Measurements from ENCODE around the gene EIF3K. TPM values are rescaled to one million over a fixed set of nuclear protein-coding genes. Genes with fewer than 3 reads are reported as not detected.
"Not testable (repeated sequence)": the region's sequence is repeated elsewhere in the genome, so short reads cannot be mapped to it uniquely, and the experiment has no call there.

EIF3K gene
- total RNA-seq, 1 donor from 2014 or later = 321 TPM

GRCh38 chr19:38631811-38632475, 13.0 kb downstream of the EIF3K start:
- H3K36me3 Mint-ChIP-seq (ENCODE audit: low read depth) = peaks cover 70% of the 10 kb centered on the region
- H3K27me3 Mint-ChIP-seq; DNase-seq; H3K9me3 Mint-ChIP-seq; H3K27ac Mint-ChIP-seq; intact Hi-C loops (cut with micrococcal nuclease); H3K4me3 Mint-ChIP-seq: not testable (repeated sequence)
- H3K4me1 Mint-ChIP-seq = peaks cover 18% of the 10 kb centered on the region

- H3K27me3 Mint-ChIP-seq = no peaks in the 10 kb centered on the region
- no peak overlapping the region for H3K4me3 Mint-ChIP-seq
- intact Hi-C loops (cut with micrococcal nuclease) = no loop called here
- H3K9me3 Mint-ChIP-seq = no peaks in the 10 kb centered on the region
- H3K27ac Mint-ChIP-seq = no peak overlapping the region
- peaks cover 70% of the 10 kb centered on the region for H3K36me3 Mint-ChIP-seq (ENCODE audit: low read depth)
- DNase-seq = no peak
- peaks cover 24% of the 10 kb centered on the region for H3K4me1 Mint-ChIP-seq
Measured at GRCh38 chr19:38632476-38633213, 13.7 kb downstream of the EIF3K start.

GRCh38 chr19:38634757-38635482, 15.9 kb downstream of the EIF3K start:
- Mint-ChIP-seq H3K4me3 (peak overlapping the region; percentile 55), H3K27me3 (no peaks in the 10 kb centered on the region), H3K27ac (peak overlapping the region; percentile 71), H3K9me3 (no peaks in the 10 kb centered on the region), H3K4me1 (peaks cover 26% of the 10 kb centered on the region), H3K36me3 (ENCODE audit: low read depth) (peaks cover 51% of the 10 kb centered on the region)
- intact Hi-C loops (cut with micrococcal nuclease) = loop anchor here (1.0 to 5.0 kb wide), 3 partner anchors 91 to 297 kb away; partner anchors contain the start of genes FAM98C, MRPS12 and SARS2
- DNase-seq = peak; percentile 94

GRCh38 chr19:38635483-38636399, 16.8 kb downstream of the EIF3K start:
- Mint-ChIP-seq H3K27me3 (no peaks in the 10 kb centered on the region), H3K4me1 (peaks cover 26% of the 10 kb centered on the region), H3K27ac (peak overlapping the region; percentile 64), H3K9me3 (no peaks in the 10 kb centered on the region), H3K4me3 (no peak overlapping the region), H3K36me3 (ENCODE audit: low read depth) (peaks cover 46% of the 10 kb centered on the region)
- intact Hi-C loops (cut with micrococcal nuclease) = loop anchor here (2.0 to 5.0 kb wide), 2 partner anchors 121 to 297 kb away; partner anchors contain the start of genes MRPS12 and SARS2
- DNase-seq = no peak

- intact Hi-C loops (cut with micrococcal nuclease) = loop anchor here (5.0 kb wide), 1 partner anchor 294 kb away; the partner anchor contains the start of genes MRPS12 and SARS2
- DNase-seq = no peak
- Mint-ChIP-seq H3K27me3 (no peaks in the 10 kb centered on the region), H3K4me3 (no peak overlapping the region), H3K27ac (no peak overlapping the region), H3K9me3 (no peaks in the 10 kb centered on the region), H3K4me1 (peaks cover 29% of the 10 kb centered on the region), H3K36me3 (ENCODE audit: low read depth) (peaks cover 23% of the 10 kb centered on the region)
Measured at GRCh38 chr19:38638461-38638860, 19.5 kb downstream of the EIF3K start.

GRCh38 chr19:38639679-38640078, 20.7 kb downstream of the EIF3K start:
- no peaks in the 10 kb centered on the region for H3K9me3 Mint-ChIP-seq
- H3K36me3 Mint-ChIP-seq (ENCODE audit: low read depth) = peaks cover 19% of the 10 kb centered on the region
- H3K4me3 Mint-ChIP-seq = no peak overlapping the region
- H3K4me1 Mint-ChIP-seq = peaks cover 26% of the 10 kb centered on the region
- no peaks in the 10 kb centered on the region for H3K27me3 Mint-ChIP-seq
- DNase-seq = no peak
- H3K27ac Mint-ChIP-seq = no peak overlapping the region
- intact Hi-C loops (cut with micrococcal nuclease) = loop anchor here (5.0 kb wide), 1 partner anchor 293 kb away; the partner anchor contains the start of genes MRPS12 and SARS2

GRCh38 chr19:38640368-38640767, 21.4 kb downstream of the EIF3K start:
- H3K9me3 Mint-ChIP-seq = no peaks in the 10 kb centered on the region
- no peaks in the 10 kb centered on the region for H3K27me3 Mint-ChIP-seq
- peaks cover 24% of the 10 kb centered on the region for H3K4me1 Mint-ChIP-seq
- H3K27ac Mint-ChIP-seq = no peak overlapping the region
- no peak for DNase-seq
- H3K36me3 Mint-ChIP-seq (ENCODE audit: low read depth) = peaks cover 15% of the 10 kb centered on the region
- intact Hi-C loops (cut with micrococcal nuclease) = no loop called here
- no peak overlapping the region for H3K4me3 Mint-ChIP-seq

- Mint-ChIP-seq H3K27me3 (no peaks in the 10 kb centered on the region), H3K4me3 (no peak overlapping the region), H3K36me3 (ENCODE audit: low read depth) (peaks cover 3% of the 10 kb centered on the region), H3K27ac (no peak overlapping the region), H3K9me3 (no peaks in the 10 kb centered on the region), H3K4me1 (peaks cover 10% of the 10 kb centered on the region)
- no peak for DNase-seq
- intact Hi-C loops (cut with micrococcal nuclease) = no loop called here
Measured at GRCh38 chr19:38642176-38642575, 23.2 kb downstream of the EIF3K start.

- no peak overlapping the region for H3K4me3 Mint-ChIP-seq
- H3K27me3 Mint-ChIP-seq = no peaks in the 10 kb centered on the region
- no peak overlapping the region for H3K27ac Mint-ChIP-seq
- H3K36me3 Mint-ChIP-seq (ENCODE audit: low read depth) = peaks cover 19% of the 10 kb centered on the region
- DNase-seq = no peak
- intact Hi-C loops (cut with micrococcal nuclease) = loop anchor here (5.0 kb wide), 2 partner anchors 43 to 1188 kb away; partner anchors contain the start of gene DYRK1B
- no peaks in the 10 kb centered on the region for H3K9me3 Mint-ChIP-seq
- peaks cover 25% of the 10 kb centered on the region for H3K4me1 Mint-ChIP-seq
Measured at GRCh38 chr19:38644719-38645118, 25.7 kb downstream of the EIF3K start.

- peak; percentile 100 for DNase-seq
- peak within 1 kb of the TSS; percentile 86 for H3K27ac Mint-ChIP-seq
- peaks cover 43% of the 10 kb centered on the region for H3K4me1 Mint-ChIP-seq
- H3K27me3 Mint-ChIP-seq = no peaks in the 10 kb centered on the region
- H3K9me3 Mint-ChIP-seq = no peaks in the 10 kb centered on the region
- H3K36me3 Mint-ChIP-seq (ENCODE audit: low read depth) = peaks cover 25% of the 10 kb centered on the region
- peak within 1 kb of the TSS; percentile 97 for H3K4me3 Mint-ChIP-seq
- intact Hi-C loops (cut with micrococcal nuclease) = loop anchor here (1.0 to 5.0 kb wide), 5 partner anchors 8 to 1185 kb away; partner anchors contain the start of genes DYRK1B and HNRNPL
Measured at GRCh38 chr19:38647368-38647965, 28.5 kb downstream of the EIF3K start, which contains the start of gene ACTN4. ACTN4 (plus strand) TSS chr19:38647649; CDS start chr19:38647746, 97 bp downstream.

GRCh38 chr19:38647966-38648768, 29.2 kb downstream of the EIF3K start:
- Mint-ChIP-seq H3K27me3 (no peaks in the 10 kb centered on the region), H3K36me3 (ENCODE audit: low read depth) (peaks cover 29% of the 10 kb centered on the region), H3K4me1 (peaks cover 47% of the 10 kb centered on the region), H3K27ac (peak overlapping the region; percentile 86), H3K9me3 (no peaks in the 10 kb centered on the region), H3K4me3 (peak overlapping the region; percentile 97)
- peak; percentile 67 for DNase-seq
- intact Hi-C loops (cut with micrococcal nuclease) = loop anchor here (1.0 to 5.0 kb wide), 5 partner anchors 7 to 1184 kb away; partner anchors contain the start of genes DYRK1B and HNRNPL

All from activated CD4-positive, alpha-beta T cell treated with anti-CD3 and anti-CD28 coated beads, Interleukin-2, amount 10 ng/mL, durations not matched to agents 24 days and 14 days (primary cell).